HCT116 (cell line): ENCODE results near the gene SLC7A11.

Experiments
- CTCF ChIP-seq, 3 experiments: fragments of 200-600 bp in 1 of 3; sonication (generic) in 1 of 3; IDR thresholded peaks in 2 of 3; conservative IDR thresholded peaks in 1 of 3; 2 replicates each; pipeline ENCODE4 v1.5.1; 2012 to 2017; ENCODE audit warnings: low read depth in 2 of 3, low read length in 2 of 3, antibody characterized with exemption in 1 of 3, borderline replicate concordance in 1 of 3, control low read depth in 1 of 3, mild to moderate bottlenecking in 1 of 3, mixed read lengths in 1 of 3, mixed run types in 1 of 3, moderate library complexity in 1 of 3; ENCODE audit not compliant: insufficient read depth in 1 of 3
- FOSL1 ChIP-seq: IDR thresholded peaks from 2 replicates; pipeline ENCODE4 v1.6.1; 2012; ENCODE audit warnings: low read depth
- JUND ChIP-seq: IDR thresholded peaks from 2 replicates; pipeline ENCODE4 v1.6.1; 2012
- POLR2A ChIP-seq: IDR thresholded peaks from 2 replicates; pipeline ENCODE4 v1.7.0; 2011; ENCODE audit warnings: borderline replicate concordance; ENCODE audit not compliant: insufficient read depth, insufficient read length; ENCODE audit errors: extremely low read depth
- POLR2AphosphoS5 ChIP-seq: IDR thresholded peaks from 2 replicates; pipeline ENCODE4 v1.6.1; 2011; ENCODE audit warnings: mild to moderate bottlenecking, low read depth, low read length, moderate library complexity
- RAD21 ChIP-seq: IDR thresholded peaks from 2 replicates; pipeline ENCODE4 v1.6.1; 2012; ENCODE audit warnings: low read depth, mild to moderate bottlenecking
- REST ChIP-seq: IDR thresholded peaks from 2 replicates; pipeline ENCODE4 v1.6.1; 2012; ENCODE audit warnings: low read depth
- SIN3A ChIP-seq: IDR thresholded peaks from 2 replicates; pipeline ENCODE4 v1.6.1; 2012; ENCODE audit warnings: low read depth
- SP1 ChIP-seq: IDR thresholded peaks from 2 replicates; pipeline ENCODE4 v1.6.1; 2012; ENCODE audit warnings: low read depth
- SRF ChIP-seq: IDR thresholded peaks from 2 replicates; pipeline ENCODE4 v1.6.1; 2012; ENCODE audit warnings: low read depth
- YY1 ChIP-seq: IDR thresholded peaks from 2 replicates; pipeline ENCODE4 v1.6.1; 2011; ENCODE audit warnings: low read length, low read depth, moderate library complexity, mild to moderate bottlenecking; ENCODE audit not compliant: insufficient replicate concordance; ENCODE audit errors: extremely low read depth
- ZBTB33 ChIP-seq: IDR thresholded peaks from 2 replicates; pipeline ENCODE4 v1.6.1; 2011; ENCODE audit warnings: mild to moderate bottlenecking, low read length, moderate library complexity; ENCODE audit not compliant: insufficient replicate concordance; ENCODE audit errors: extremely low read depth
- ZFX ChIP-seq: fragments of 450-650 bp; IDR thresholded peaks from 2 replicates; pipeline ENCODE4 v1.6.1; 2017

GRCh38 chr4:138204507-138204906, 37.6 kb downstream of the SLC7A11 start:
- TF ChIP-seq SRF (no peak), CTCF (IDR thresholded peaks at IDR 0.05 in 2 of 3, conservative IDR thresholded peaks at IDR 0.05 in 1 of 3; ENCODE audit: borderline replicate concordance in 1 of 3, insufficient read depth in 1 of 3, low read depth in 2 of 3, low read length in 2 of 3) (no peak), POLR2A (no peak), ZBTB33 (no peak), RAD21 (no peak), POLR2AphosphoS5 (no peak), ZFX (no peak), SIN3A (no peak), YY1 (no peak), REST (no peak), SP1 (no peak), JUND (no peak), FOSL1 (no peak)
